Endothelial cell of umbilical vein (primary cell): ENCODE measurements around the gene PLXNA3.

Source experiments
- CTCF ChIP-seq, 2 donors: IDR thresholded peaks; 1 replicate in 1 of 2; 2 replicates in 1 of 2; pipeline ENCODE4 v1.5.1; 2011; ENCODE audit warnings: low read length in 2 of 2, mild to moderate bottlenecking in 2 of 2, moderate library complexity in 2 of 2, control low read depth in 1 of 2, inconsistent platforms in 1 of 2, low read depth in 1 of 2; ENCODE audit not compliant: insufficient read depth in 1 of 2; ENCODE audit errors: extremely low read depth in 1 of 2
- EZH2 ChIP-seq: IDR thresholded peaks from 2 replicates; pipeline ENCODE4 v1.6.1; 2012; ENCODE audit warnings: borderline replicate concordance, low read depth, mild to moderate bottlenecking, moderate library complexity, low read length, inconsistent platforms; ENCODE audit not compliant: severe bottlenecking
- MAX ChIP-seq: IDR thresholded peaks from 2 replicates; pipeline ENCODE4 v1.6.1; 2011; ENCODE audit not compliant: insufficient read depth, insufficient read length
- MYC ChIP-seq: IDR thresholded peaks from one replicate; pipeline ENCODE4 v1.6.1; 2011; ENCODE audit warnings: mild to moderate bottlenecking, low read depth, low read length
- POLR2A ChIP-seq: IDR thresholded peaks from 2 replicates; pipeline ENCODE4 v1.6.1; 2012; ENCODE audit warnings: low read depth, mild to moderate bottlenecking, control low read depth, low read length
- POLR2AphosphoS5 ChIP-seq: IDR thresholded peaks from 2 replicates; pipeline ENCODE4 v1.6.1; 2012; ENCODE audit warnings: low read depth, mild to moderate bottlenecking, control low read depth, low read length, moderate library complexity; ENCODE audit not compliant: insufficient read depth

- TF ChIP-seq POLR2AphosphoS5: no peak
- TF ChIP-seq POLR2A: no peak
- TF ChIP-seq CTCF (IDR thresholded peaks at IDR 0.05; ENCODE audit: extremely low read depth in 1 of 2, insufficient read depth in 1 of 2, low read depth in 1 of 2, low read length in 2 of 2): no peak
- no peak for TF ChIP-seq EZH2
- TF ChIP-seq MAX: no peak
- no peak for TF ChIP-seq MYC
Observed at GRCh38 chrX:154512879-154513553, 54.9 kb downstream of the PLXNA3 start.
